Lung (tissue), 12 donors: ENCODE measurements around the gene FXYD7. TPM values are rescaled to one million over a fixed set of nuclear protein-coding genes. Genes with fewer than 3 reads are reported as not detected.

Source experiments
- ATAC-seq: fragments of 200-7000 bp; cut with Tn5 transposase; one replicate; pipeline ENCODE4 v1.9.1; 2020; ENCODE audit warnings: moderate number of reproducible peaks; ENCODE audit not compliant: insufficient read depth, low FRiP score
- DNase-seq, 3 donors: peaks; one replicate each; pipeline ENCODE4 v3.0.0-alpha.2; 2013 to 2017
- H3K27ac ChIP-seq, 2 donors: one replicate each; pipeline ENCODE4 v1.5.1; 2013; ENCODE audit warnings: mild to moderate bottlenecking in 2 of 2, moderate library complexity in 2 of 2, control low read depth in 1 of 2, inconsistent platforms in 1 of 2, low read depth in 1 of 2, low read length in 1 of 2
- H3K27me3 ChIP-seq, 3 donors: one replicate each; pipeline ENCODE4 v1.5.1; 2013; ENCODE audit warnings: low read length in 2 of 3; ENCODE audit not compliant: control insufficient read depth in 3 of 3, insufficient read depth in 3 of 3
- H3K36me3 ChIP-seq, 4 donors: one replicate each; pipeline ENCODE4 v1.5.1; 2013; ENCODE audit warnings: low read length in 4 of 4, mild to moderate bottlenecking in 1 of 4, moderate library complexity in 1 of 4; ENCODE audit not compliant: control insufficient read depth in 4 of 4, insufficient read depth in 4 of 4
- H3K4me1 ChIP-seq, 5 donors: one replicate each; pipeline ENCODE4 v1.5.1; 2013; ENCODE audit warnings: low read length in 5 of 5, mild to moderate bottlenecking in 2 of 5, moderate library complexity in 1 of 5; ENCODE audit not compliant: control insufficient read depth in 5 of 5, insufficient read depth in 5 of 5
- H3K4me3 ChIP-seq: one replicate; pipeline ENCODE4 v1.5.1; 2013; ENCODE audit warnings: mild to moderate bottlenecking, control low read depth, moderate library complexity
- H3K9ac ChIP-seq, 2 donors: one replicate each; pipeline ENCODE4 v1.5.1; 2013; ENCODE audit warnings: low read length in 2 of 2, control low read depth in 1 of 2; ENCODE audit not compliant: insufficient read depth in 1 of 2
- H3K9me3 ChIP-seq, 4 donors: one replicate each; pipeline ENCODE4 v1.5.1; 2013; ENCODE audit warnings: low read length in 3 of 4, mild to moderate bottlenecking in 1 of 4, moderate library complexity in 1 of 4; ENCODE audit not compliant: control insufficient read depth in 4 of 4, insufficient read depth in 3 of 4
- WGBS, 2 donors: extraction: QIAGEN DNeasy Blood & Tissue Kit; methylation state at CpG; one replicate each; pipeline ENCODE4 v1.1.7; 2013; 5-methylcytosine and 5-hydroxymethylcytosine counted together
- polyA plus RNA-seq, 2 donors: library from polyadenylated mRNA; stranded (reverse); fragments of 200-250 nt; gene quantifications; one replicate each; pipeline ENCODE4 v1.2.1, GENCODE V29; 2013
- total RNA-seq, 2 donors: library from RNA; depleted of rRNA in 1 of 2; stranded (reverse); fragments of >200 nt in 1 of 2; gene quantifications; one replicate each; pipeline ENCODE4 v1.2.1, GENCODE V29; 2014 to 2021
- TF ChIP-seq, protein P1 (sequence below): IDR thresholded peaks from 2 replicates; pipeline ENCODE4 v1.5.1; 2012; ENCODE audit warnings: mild to moderate bottlenecking; ENCODE audit errors: control extremely low read depth, extremely low read depth
- donor health status: control.
- donor health status: control.
- donor health status: Bipolar disorder and iron deficiency.
- donor health status: healthy.
- donor health status: DM: yes; HTN: yes; CAD: no.

Gene FXYD7
- total and polyA plus RNA-seq, 4 donors: 0.31 to 0.39 TPM; not detected in 2

DNA sequence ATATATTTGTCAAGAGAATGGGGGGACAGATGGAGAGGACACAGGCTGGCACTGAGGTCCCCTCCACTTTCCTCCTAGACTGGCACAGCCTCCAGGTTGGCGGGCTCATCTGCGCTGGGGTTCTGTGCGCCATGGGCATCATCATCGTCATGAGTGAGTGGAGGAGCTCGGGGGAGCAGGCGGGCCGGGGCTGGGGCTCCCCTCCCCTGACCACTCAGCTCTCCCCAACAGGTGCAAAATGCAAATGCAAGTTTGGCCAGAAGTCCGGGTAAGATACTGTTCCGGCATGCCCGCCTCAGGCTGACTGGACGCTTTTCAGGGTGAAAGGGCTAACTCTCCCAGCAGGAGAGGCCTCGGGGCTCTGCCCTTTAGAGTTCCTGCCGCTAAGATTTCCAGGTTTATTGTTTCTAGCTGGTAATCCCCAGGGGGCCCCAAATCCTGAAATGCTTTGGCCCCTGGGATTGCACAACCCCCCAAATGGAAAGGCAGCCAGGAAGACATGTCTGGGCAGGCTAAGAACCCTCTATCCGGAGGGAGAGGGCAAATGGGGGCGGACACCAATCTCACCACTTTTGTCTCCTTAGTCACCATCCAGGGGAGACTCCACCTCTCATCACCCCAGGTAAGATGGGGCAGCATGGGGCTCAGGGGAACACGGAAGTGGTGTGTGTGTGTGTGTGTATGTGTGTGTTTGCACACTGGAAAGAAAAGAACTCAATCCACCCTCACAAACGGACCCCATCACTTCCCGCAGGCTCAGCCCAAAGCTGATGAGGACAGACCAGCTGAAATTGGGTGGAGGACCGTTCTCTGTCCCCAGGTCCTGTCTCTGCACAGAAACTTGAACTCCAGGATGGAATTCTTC lies 20.1 kb upstream of the FXYD7 start:
- WGBS, 2 donors: 82 to 88% methylated on average over 19 of the region's 19 CpGs
- H3K9me3 ChIP-seq: no peaks in the 10 kb centered on the region
- DNase-seq: no peak
- peak overlapping the region in 1 of 2 donors; percentile 57 for H3K27ac ChIP-seq
- TF ChIP-seq, protein P1, sequence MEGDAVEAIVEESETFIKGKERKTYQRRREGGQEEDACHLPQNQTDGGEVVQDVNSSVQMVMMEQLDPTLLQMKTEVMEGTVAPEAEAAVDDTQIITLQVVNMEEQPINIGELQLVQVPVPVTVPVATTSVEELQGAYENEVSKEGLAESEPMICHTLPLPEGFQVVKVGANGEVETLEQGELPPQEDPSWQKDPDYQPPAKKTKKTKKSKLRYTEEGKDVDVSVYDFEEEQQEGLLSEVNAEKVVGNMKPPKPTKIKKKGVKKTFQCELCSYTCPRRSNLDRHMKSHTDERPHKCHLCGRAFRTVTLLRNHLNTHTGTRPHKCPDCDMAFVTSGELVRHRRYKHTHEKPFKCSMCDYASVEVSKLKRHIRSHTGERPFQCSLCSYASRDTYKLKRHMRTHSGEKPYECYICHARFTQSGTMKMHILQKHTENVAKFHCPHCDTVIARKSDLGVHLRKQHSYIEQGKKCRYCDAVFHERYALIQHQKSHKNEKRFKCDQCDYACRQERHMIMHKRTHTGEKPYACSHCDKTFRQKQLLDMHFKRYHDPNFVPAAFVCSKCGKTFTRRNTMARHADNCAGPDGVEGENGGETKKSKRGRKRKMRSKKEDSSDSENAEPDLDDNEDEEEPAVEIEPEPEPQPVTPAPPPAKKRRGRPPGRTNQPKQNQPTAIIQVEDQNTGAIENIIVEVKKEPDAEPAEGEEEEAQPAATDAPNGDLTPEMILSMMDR: no peak
- no peak for ATAC-seq
- no peak overlapping the region for H3K4me3 ChIP-seq
- no peaks in the 10 kb centered on the region for H3K27me3 ChIP-seq
- H3K4me1 ChIP-seq: peaks cover 5 to 27% (median 9%) of the 10 kb centered on the region in 5 donors
- no peak overlapping the region for H3K9ac ChIP-seq
- no peaks in the 10 kb centered on the region for H3K36me3 ChIP-seq

DNA sequence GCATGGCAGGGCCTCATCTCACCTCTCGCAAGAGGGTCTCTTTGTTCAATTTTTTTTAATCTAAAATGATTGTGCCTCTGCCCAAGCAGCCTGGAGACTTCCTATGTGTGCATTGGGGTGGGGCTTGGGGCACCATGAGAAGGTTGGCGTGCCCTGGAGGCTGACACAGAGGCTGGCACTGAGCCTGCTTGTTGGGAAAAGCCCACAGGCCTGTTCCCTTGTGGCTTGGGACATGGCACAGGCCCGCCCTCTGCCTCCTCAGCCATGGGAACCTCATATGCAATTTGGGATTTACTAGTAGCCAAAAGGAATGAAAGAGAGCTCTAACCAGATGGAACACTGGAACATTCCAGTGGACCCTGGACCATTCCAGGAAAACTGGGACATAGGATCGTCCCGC lies 19.5 kb upstream of the FXYD7 start:
- Histone ChIP-seq H3K9ac (peak overlapping the region in 1 of 2 donors; percentile 86), H3K27ac (peak overlapping the region; percentile 57 to 86), H3K36me3 (no peaks in the 10 kb centered on the region), H3K27me3 (no peaks in the 10 kb centered on the region), H3K4me1 (peaks cover 5 to 27% (median 9%) of the 10 kb centered on the region in 5 donors), H3K9me3 (no peaks in the 10 kb centered on the region), H3K4me3 (no peak overlapping the region)
- TF ChIP-seq, protein P1: no peak
- no peak for ATAC-seq
- DNase-seq: no peak
- WGBS, 2 donors: 72 to 83% methylated on average over 5 of the region's 5 CpGs

DNA sequence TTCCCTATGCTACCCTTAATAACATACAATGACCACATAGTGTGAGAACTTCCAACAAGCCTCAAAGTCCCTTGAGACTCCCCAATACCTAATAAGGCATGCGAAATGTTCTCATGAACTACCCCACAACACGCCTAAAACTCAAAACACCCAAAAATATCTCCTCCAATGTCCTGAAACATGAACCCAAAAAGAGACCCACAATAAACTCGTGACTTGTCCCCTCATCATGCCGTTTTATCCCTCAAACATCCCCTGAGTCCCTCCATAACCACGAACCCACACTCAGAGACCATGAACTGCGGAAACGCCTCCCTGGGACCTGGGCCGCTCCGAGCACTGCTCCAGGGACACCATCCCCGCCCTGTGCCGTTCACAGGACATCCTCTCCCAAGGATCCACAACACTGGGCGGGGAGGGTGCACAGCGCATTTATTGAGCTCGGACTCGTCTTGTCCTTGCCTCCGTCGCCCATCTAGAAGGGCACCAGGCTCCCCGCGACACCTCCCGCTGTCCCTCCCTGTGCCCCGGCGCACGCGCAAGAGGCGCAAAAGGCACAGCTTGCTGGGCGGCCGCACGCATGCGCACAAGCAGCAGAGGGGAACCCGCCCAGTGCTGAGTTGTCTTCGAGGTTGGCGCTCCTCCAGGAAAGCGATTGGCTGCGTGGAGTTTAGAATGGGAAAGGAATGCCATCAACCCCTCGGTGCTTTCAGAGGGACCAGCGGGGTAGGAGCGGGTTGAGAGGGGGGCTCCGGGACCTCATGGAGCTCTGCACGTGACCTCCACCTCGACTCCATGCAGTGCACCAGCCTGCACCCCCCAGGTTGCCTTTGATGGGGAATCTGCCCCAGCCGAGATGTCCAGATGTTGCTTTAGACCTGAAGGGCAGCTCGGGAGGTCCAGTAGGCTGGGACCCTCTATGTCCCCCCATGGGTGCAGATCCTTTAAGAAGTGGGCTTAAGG lies 18.7 kb upstream of the FXYD7 start:
- TF ChIP-seq, protein P1: no peak
- Histone ChIP-seq H3K4me1 (peaks cover 5 to 27% (median 9%) of the 10 kb centered on the region in 5 donors), H3K27ac (peak overlapping the region; percentile 71 to 86), H3K4me3 (peak overlapping the region; percentile 50), H3K36me3 (no peaks in the 10 kb centered on the region), H3K27me3 (no peaks in the 10 kb centered on the region), H3K9me3 (no peaks in the 10 kb centered on the region), H3K9ac (peak overlapping the region in 1 of 2 donors; percentile 86)
- DNase-seq (peak; percentile 96 to 98 (median 98)), ATAC-seq (peak; percentile 83)
- 11 to 15% methylated on average over 42 of the region's 42 CpGs for WGBS, 2 donors
